Activated T-helper 9 cell treated with anti-CD3 and anti-CD28 coated beads, Interleukin-2, amount 50 U/mL, for 16 hours (primary cell): ENCODE measurements around the gene SERINC3.
"Not testable (repeated sequence)": the region's sequence is repeated elsewhere in the genome, so short reads cannot be mapped to it uniquely, and the experiment has no call there.

Experiments
- DNase-seq: peaks from one replicate; pipeline ENCODE4 v3.0.0-alpha.2; 2020; ENCODE audit warnings: low read depth

The SERINC3 gene

GRCh38 chr20:44521484-44522481 lies at the start of gene SERINC3:
SERINC3 (minus strand) TSS chr20:44522070; CDS start chr20:44521951, 119 bp downstream.
- peak; percentile 97 for DNase-seq

GRCh38 chr20:44571362-44571988 lies 49.6 kb upstream of the SERINC3 start:
- DNase-seq, result no peak

GRCh38 chr20:44570367-44570766 lies 48.5 kb upstream of the SERINC3 start:
- DNase-seq, result no peak

GRCh38 chr20:44566811-44567210 lies 44.9 kb upstream of the SERINC3 start:
- DNase-seq, result no peak

- DNase-seq, result no peak
Measured at GRCh38 chr20:44566018-44566417, 44.1 kb upstream of the SERINC3 start.

- no peak for DNase-seq
Measured at GRCh38 chr20:44561876-44562275, 40.0 kb upstream of the SERINC3 start.

GRCh38 chr20:44560818-44561217 lies 38.9 kb upstream of the SERINC3 start:
- DNase-seq, result not testable (repeated sequence)

- no peak for DNase-seq
Measured at GRCh38 chr20:44560229-44560628, 38.4 kb upstream of the SERINC3 start.

GRCh38 chr20:44559302-44559701 lies 37.4 kb upstream of the SERINC3 start:
- DNase-seq, result no peak

GRCh38 chr20:44552950-44553908 lies 31.4 kb upstream of the SERINC3 start:
- DNase-seq, result no peak

GRCh38 chr20:44552568-44552949 lies 30.7 kb upstream of the SERINC3 start:
- DNase-seq, result no peak

GRCh38 chr20:44552050-44552449 lies 30.2 kb upstream of the SERINC3 start:
- DNase-seq, result no peak

GRCh38 chr20:44549123-44549522 lies 27.3 kb upstream of the SERINC3 start:
- DNase-seq, result no peak

GRCh38 chr20:44547419-44547818 lies 25.5 kb upstream of the SERINC3 start:
- no peak for DNase-seq

- no peak for DNase-seq
Measured at GRCh38 chr20:44544263-44544662, 22.4 kb upstream of the SERINC3 start.

- no peak for DNase-seq
Measured at GRCh38 chr20:44543358-44543757, 21.5 kb upstream of the SERINC3 start.

GRCh38 chr20:44542890-44543289 lies 21.0 kb upstream of the SERINC3 start:
- DNase-seq, result no peak

- no peak for DNase-seq
Measured at GRCh38 chr20:44541992-44542391, 20.1 kb upstream of the SERINC3 start.

GRCh38 chr20:44540834-44541233 lies 19.0 kb upstream of the SERINC3 start:
- DNase-seq, result no peak

GRCh38 chr20:44537993-44538392 lies 16.1 kb upstream of the SERINC3 start:
- DNase-seq, result no peak

- DNase-seq, result no peak
Measured at GRCh38 chr20:44536175-44536574, 14.3 kb upstream of the SERINC3 start.

- no peak for DNase-seq
Measured at GRCh38 chr20:44533928-44534327, 12.1 kb upstream of the SERINC3 start.
